GM12801 (cell line): Measurements from ENCODE around the gene OR52I1.

Source experiments
- TF ChIP-seq, protein P1 (sequence below): IDR thresholded peaks from one replicate; pipeline ENCODE4 v1.5.1; 2011; ENCODE audit warnings: control low read depth; ENCODE audit not compliant: insufficient read length; ENCODE audit errors: extremely low read depth

Gene OR52I1

DNA sequence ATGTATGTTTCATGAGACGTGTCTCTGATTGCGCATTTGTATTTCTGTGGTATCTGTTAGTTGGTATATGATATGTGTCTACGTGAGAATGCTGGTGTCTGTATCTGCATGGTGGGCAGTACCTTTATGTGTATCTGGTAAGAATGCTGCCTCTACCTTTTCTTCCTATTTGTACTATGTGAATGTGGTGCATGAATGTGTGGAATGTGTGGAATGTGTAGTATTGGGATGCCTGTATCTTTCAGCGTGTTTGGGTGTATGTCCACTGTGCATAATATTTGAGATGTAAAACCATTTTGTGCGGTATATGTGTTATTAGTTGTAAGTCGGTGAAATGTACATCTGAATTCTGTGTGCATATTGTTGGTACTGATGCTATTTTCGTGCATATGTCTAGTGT is 47.7 kb downstream of the OR52I1 start:
- TF ChIP-seq, protein P1, sequence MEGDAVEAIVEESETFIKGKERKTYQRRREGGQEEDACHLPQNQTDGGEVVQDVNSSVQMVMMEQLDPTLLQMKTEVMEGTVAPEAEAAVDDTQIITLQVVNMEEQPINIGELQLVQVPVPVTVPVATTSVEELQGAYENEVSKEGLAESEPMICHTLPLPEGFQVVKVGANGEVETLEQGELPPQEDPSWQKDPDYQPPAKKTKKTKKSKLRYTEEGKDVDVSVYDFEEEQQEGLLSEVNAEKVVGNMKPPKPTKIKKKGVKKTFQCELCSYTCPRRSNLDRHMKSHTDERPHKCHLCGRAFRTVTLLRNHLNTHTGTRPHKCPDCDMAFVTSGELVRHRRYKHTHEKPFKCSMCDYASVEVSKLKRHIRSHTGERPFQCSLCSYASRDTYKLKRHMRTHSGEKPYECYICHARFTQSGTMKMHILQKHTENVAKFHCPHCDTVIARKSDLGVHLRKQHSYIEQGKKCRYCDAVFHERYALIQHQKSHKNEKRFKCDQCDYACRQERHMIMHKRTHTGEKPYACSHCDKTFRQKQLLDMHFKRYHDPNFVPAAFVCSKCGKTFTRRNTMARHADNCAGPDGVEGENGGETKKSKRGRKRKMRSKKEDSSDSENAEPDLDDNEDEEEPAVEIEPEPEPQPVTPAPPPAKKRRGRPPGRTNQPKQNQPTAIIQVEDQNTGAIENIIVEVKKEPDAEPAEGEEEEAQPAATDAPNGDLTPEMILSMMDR: no peak

DNA sequence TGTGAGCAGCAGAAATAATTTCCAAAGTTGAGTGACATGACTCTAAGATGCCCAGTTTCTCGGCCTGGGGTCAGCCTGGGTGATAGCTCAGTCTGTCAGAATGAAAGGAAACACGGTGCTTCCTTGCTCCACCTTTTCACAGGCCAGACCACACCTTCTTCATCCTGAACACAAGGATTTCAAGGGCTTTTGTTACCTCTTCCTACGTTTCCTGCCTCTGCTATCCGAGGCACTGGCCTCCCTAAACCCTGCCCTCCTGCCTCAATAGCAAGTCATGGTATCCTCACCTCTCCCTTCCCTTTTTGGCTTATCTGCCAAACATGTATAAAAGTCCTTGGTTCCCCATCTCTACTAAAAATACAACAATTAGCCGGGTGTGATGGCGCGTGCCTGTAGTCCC is 48.2 kb downstream of the OR52I1 start:
- TF ChIP-seq, protein P1: no peak

GRCh38 chr11:4643076-4643475 is 49.2 kb downstream of the OR52I1 start:
- TF ChIP-seq, protein P1: no peak

DNA sequence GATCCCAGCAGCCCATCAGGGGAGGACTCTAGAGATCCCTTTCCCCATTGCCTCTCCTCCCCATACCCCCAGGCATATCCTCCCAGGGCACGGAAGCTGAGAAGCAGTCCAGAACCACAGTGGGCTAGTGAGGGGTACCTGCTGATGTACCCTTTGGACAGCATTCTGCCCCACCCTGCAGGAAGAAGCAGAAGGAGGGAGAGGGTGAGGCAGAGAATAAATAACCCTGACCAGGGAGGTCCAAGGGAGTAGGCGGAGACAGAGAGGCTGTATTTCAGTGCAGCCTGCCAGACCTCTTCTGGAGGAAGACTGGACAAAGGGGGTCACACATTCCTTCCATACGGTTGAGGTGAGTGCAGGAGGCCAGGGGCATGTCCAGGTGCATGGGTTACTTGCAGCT is 49.8 kb downstream of the OR52I1 start, which contains the start of gene OR51E1:
OR51E1 (plus strand) TSS at position 301 of the 400 bp plus-strand sequence. CDS start 8,545 bp downstream, outside the sequence.
- TF ChIP-seq, protein P1: no peak

- TF ChIP-seq, protein P1: no peak
Observed at GRCh38 chr11:4644233-4644632, 50.4 kb downstream of the OR52I1 start.
